ENCODE data around the gene KRTAP4-11.
"Not testable (repeated sequence)": the region's sequence is repeated elsewhere in the genome, so short reads cannot be mapped to it uniquely, and the experiment has no call there.

Gene KRTAP4-11

DNA sequence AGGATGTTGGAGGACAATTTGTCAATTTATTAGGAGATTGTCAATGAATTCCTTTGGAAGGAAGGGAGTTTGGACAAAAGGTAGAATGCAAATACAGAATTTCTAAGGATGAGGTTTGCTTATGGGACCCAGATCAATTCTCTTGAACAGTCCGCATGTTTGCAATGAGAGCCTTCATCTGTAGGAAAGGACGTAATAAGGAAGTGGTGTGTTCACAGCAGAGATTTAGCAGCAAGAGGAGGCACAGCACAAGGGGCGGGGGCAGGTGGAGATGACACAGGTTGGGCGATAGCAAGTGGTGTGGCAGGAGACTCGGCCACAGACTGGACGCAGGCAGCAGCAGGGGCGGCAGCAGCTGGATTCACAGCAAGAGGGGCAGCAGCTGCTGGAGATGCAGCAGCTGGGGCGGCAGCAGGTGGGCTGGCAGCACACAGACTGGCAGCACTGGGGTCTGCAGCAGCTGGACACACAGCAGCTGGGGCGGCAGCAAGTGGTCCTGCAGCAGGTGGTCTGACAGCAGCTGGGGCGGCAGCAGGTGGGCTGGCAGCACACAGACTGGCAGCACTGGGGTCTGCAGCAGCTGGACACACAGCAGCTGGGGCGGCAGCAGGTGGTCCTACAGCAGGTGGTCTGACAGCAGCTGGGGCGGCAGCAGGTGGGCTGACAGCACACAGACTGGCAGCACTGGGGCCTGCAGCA, 5.3 kb upstream of the KRTAP4-11 start:
- not testable (repeated sequence) for DNase-seq

DNA sequence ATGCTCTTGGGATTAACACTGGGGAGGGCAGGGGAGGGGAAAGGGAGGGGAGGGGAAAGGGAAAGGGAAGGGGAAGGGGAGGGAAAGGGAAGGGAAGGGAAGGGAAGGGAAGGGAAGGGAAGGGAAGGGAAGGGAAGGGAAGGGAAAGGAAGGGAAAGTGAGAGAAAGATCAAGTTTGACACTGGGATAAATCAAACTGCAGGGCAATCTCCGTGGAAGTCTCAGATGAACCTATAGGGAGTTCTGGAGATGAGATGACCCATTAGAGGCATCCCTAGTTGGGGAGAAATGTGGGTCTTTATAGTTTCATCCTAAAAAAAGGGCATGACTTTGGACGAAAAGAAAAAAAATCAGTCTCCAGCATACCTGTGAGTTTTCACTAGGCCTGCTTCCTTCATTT, 3.6 kb upstream of the KRTAP4-11 start:
- no peak for DNase-seq

DNA sequence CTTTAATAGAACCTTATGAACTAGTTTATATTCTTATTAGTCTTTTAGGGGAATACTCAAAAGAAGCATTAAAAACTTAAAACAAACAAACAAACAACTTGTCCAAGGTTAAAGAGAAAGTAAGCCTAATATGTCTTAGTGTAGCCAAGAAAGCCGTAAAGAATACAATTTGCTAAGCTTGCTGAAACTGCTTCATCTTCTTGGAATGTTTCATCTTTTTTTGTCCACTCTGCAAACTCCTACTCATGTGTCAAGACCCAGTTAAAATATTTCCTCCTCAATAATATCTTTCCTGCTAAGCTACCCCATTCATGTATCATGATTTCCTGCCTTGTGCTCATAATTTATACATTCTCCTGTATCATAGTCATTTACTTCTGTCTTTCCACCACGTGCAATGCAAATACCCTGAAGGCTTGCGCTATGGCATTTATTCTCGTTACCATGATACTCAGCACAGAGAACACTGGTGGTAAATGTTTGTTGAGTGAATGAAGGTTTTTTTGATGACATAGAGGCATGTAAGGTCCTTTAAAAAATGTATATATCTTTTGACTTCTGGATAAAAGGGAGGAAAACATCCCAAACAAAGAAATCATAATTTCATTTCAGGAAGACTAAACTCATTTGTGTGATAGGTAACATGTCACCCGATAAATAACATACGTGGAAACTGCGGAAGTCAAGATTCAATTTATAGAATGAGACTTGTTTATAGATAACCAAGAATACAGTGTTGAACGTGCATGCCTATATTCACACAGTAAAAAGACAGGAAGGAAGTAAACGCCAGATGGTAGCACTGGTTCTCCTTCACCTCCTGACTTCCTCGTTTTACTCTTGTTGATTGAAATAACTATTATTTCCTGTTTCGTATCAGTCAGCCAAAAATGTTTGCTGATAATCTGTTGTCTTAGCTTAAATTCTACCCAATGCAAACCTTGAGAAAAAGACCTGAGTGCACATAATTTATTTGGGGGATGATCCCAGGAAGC, 1.8 kb upstream of the KRTAP4-11 start:
- not testable (repeated sequence) for DNase-seq

DNA sequence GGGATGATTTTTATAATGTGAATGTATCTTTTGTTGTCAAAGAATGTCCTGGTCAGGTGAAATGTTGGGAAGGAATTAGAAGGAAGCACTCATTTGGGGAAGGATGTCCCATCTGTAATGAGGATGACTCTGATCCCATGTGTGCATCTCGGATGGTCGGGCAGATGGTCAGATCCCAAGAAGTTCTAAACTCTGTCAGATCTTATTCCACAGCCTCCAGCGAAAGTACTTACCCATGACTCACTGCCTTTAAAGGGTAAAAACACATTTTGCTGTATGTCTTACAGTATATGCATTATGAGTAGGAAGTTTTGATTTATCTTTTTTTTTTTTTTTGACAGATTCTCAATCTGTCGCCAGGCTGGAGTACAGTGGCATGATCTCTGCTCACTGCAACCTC, 548 bp upstream of the KRTAP4-11 start:
- no peak for DNase-seq

DNA sequence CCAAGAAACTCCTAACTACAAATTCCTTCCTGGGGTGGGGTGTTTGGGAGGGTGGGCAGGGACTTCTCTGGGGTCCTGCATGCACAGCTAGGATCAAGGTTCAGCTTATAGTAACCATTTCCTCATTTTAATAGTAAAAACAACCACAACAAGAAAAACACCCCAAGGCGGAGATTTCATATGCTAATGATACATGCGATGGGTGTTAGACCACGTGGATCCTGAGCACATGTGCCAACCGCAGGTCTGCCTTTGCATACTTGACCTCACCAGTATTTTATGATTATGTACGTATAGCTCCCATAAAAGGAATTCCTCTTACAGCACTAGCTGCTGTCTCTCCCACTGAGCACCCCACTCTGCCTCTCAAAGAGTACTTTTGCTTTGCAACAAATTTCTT, 1.9 kb downstream of the KRTAP4-11 start:
- no peak for DNase-seq

DNA sequence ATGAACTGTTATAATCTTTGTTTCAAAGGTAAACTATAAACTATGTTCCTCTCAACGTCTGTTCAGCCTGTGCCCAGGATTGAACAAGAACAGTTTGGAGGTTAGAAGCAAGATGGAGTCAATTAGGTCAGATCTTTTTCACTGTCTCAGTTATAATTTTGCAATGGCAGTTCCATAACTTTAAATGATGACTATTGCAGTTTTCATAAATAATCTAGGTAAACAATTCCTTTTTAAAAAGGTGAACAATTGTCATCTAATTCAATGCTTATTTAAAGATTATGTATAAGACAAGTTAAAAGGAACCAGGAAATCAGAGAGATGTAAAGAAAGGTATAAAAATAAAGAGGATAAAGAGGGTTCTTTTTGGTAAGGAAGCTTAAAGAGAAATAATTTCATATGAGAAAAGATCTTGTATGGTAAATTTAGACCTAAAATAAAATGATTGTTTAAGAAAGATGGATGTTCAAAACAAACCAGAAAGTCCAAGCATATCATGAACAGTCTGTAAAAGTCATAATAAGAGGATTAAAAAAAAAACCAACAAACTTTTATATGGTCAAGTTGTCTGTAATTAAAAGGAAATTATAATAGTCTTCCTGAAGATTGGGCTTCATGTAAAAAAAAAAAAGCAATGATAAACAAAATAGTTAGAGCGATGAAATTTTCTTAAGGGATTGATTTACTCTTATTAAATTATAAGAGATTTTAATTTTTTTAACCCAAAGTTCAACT, 6.9 kb downstream of the KRTAP4-11 start:
- DNase-seq, result no peak

DNA sequence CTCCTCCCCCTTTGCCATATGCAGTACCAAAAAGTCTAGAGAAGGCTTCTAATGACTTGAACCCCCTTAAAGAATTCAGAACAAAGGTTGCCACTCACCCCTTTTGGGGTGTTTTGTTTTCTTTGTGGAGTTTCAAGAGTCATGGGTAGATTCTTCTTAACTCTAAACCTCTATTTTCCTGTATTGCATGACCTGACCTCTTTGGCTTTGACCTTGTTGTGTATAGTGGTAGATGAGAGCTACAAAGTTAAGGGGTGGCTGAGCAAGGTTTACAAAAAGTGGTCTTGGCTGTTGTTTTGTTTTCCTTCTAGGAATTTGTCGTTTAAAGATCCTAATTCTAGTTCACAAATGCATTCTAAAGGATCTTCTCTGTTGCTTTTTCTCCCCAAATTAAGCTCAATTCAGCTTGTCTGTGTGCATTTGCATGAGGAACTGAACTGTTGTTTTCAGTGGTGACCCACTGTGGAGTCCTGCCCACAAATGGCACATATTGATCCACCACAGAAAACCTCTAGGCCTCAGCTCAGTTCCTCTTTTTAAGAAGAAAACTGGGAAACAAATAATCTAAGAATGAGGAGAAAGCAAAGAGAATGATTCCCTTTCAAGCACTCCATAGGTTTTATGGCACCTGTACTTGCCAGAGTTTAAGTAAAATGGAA, 9.3 kb downstream of the KRTAP4-11 start:
- not testable (repeated sequence) for DNase-seq

DNA sequence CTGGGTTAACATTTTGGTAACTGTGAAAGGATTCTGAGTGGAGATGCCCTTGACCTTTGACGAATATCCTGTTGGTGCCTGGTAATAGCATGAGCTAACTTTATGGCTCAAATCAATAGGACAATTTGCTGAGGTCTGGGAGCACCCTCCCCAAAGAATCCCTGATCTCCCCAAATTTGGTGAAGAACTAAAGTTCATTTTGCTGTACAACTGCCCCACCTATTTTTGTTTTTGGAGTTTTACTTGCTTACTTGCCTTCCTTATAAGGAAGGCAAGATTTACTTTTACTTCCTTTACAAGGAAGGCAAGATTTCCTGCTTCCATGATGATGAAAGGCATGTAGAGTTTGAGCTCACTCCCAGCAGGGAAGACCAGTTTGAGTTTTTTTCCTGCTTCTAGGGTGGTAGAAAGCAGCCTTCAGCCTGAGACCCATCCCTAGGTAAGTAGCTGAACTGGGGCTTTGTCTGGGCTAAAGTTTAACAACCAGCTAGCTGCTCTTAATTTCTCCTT, 10.2 kb downstream of the KRTAP4-11 start:
- no peak for DNase-seq

DNA sequence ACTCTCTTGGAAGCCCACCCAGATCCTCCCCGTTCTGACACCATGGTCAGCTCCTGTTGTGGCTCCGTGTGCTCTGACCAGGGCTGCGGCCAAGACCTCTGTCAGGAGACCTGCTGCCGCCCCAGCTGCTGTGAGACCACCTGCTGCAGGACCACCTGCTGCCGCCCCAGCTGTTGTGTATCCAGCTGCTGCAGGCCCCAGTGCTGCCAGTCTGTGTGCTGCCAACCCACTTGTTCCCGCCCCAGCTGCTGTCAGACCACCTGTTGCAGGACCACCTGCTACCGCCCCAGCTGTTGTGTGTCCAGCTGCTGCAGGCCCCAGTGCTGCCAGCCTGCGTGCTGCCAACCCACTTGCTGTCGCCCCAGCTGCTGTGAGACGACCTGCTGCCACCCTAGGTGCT, 12.8 kb downstream of the KRTAP4-11 start, which contains the start of gene KRTAP4-9:
Gene KRTAP4-9, plus strand, starts transcription at position 43 of the 400 bp plus-strand sequence. Its CDS starts 0 bp downstream, at position 43.
- not testable (repeated sequence) for DNase-seq

DNA sequence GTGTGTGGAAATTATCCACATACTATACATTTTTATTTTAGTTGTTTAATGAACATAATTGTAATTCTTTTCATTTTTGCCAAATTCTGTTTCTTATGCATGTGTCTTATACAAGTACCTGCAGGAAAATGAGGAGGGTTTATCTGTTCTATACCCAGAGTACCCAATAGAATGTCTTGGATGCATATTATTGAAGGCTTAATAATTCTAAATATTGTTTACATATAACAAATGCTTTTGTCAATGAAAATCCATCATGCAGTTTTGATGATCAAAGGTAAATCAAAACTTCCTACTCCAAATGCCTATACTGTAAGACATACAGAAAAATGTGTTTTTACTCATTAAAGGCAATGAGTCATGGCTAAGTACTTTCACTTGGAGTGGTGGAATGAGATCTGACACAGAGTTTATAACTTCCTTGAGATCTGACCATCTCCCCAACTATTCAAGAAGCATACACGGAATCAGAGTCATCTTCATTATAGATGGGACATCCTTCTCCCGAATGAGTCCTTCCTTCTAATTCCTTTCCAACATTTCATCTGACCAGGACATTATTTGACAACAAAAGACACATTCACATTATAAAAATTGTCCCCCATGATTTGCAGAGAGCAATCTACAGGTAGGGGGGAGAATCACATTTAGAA, 13.7 kb downstream of the KRTAP4-11 start:
- not testable (repeated sequence) for DNase-seq

DNA sequence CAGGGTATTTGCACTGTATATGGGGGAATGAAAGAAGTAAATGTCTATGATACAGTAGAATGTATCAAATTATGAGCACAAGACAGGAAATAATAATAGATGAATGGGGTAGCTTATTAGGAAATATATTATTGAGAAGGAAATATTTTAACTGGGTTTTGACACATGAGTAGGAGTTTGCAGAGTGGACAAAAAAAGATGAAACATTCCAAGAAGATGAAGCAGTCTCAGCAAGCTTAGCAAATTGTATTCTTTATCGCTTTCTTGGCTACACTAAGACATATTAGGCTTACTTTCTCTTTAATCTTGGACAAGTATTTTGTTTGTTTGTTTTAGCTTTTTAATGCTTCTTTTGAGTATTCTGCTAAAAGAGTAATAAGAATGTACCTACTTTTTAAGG, 14.3 kb downstream of the KRTAP4-11 start:
- no peak for DNase-seq

DNA sequence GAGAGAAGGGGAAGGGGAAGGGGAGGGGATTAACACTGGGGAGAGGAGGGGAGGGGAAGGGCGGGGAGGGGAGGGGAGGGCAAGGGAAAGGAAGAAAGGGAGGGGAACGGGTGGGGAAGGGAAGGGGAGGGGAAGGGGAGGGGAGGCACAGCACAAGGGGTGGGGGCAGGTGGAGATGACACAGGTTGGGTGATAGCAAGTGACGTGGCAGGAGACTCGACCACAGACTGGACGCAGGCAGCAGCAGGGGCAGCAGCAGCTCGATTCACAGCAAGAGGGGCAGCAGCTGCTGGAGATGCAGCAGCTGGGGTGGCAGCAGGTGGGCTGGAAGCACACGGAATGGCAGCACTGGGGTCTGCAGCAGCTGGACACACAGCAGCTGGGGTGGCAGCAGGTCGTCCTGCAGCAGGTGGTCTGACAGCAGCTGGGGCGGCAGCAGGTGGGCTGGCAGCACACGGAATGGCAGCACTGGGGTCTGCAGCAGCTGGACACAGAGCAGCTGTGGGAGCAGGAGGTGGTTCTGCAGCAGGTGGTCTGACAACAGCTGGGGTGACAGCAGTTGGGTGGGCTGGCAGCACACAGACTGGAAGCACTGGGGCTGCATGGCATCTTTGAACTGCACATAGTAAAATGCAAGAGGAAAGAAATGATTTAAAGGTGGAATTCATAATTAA, 16.4 kb downstream of the KRTAP4-11 start, which contains the start of gene KRTAP4-16:
Gene KRTAP4-16, minus strand, starts transcription at position 624 of the 674 bp plus-strand sequence. Its CDS starts 0 bp downstream, at position 624.
- DNase-seq, result no peak

DNA sequence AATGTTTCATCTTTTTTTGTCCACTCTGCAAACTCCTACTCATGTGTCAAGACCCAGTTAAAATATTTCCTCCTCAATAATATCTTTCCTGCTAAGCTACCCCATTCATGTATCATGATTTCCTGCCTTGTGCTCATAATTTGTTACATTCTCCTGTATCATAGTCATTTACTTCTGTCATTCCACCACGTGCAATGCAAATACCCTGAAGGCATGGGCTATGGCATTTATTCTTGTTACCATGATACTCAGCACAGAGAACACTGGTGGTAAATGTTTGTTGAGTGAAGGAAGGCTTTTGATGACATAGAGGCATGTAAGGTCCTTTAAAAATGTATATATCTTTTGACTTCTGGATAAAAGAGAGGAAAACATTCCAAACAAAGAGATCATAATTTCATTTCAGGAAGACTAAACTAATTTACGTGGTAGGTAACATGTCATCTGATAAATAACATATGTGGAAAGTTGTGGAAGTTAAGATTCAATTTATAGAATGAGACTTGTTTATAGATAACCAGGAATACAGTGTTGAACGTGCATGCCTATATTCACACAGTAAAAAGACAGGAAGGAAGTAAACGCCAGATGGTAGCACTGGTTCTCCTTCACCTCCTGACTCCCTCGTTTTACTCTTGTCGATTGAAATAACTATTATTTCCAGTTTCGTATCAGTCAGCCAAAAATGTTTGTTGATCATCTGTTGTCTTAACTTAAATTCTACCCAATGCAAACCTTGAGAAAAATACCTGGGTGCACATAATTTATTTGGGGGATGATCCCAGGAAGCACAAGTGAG, 18.3 kb downstream of the KRTAP4-11 start:
- not testable (repeated sequence) for DNase-seq

DNA sequence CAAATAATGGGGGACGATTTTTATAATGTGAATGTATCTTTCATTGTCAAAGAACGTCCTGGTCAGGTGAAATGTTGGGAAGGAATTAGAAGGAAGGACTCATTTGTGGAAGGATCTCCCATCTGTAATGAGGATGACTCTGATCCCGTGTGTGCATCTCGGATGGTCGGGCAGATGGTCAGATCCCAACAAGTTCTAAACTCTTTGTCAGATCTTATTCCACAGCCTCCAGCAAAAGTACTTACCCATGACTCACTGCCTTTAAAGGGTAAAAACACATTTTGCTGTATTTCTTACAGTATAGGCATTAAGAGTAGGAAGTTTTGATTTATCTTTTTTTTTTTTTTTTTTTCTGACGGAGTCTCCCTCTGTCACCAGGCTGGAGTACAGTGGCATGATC, 19.7 kb downstream of the KRTAP4-11 start:
- DNase-seq, result no peak

DNA sequence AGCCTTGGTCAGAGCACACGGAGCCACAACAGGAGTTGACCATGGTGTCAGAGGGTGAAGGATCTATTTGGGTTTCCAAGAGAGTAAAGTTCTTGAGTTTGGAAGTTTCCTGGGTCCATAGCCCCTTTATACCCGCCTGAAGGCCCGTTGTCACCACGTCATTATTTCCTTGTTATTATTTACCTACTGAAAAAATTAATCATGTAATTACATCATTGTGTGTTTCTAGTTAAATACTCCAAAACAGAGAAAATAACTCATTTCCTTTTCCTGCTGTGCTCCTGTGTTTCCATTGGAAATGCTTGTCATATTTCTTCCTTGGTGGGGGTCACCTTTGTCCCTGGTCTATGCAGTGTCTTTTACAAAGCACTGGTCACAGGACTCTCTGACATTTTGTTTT, 20.1 kb downstream of the KRTAP4-11 start, which contains the start of gene KRTAP4-8:
Gene KRTAP4-8, minus strand, starts transcription at position 101 of the 400 bp plus-strand sequence. Its CDS starts 58 bp downstream, at position 43.
- no peak for DNase-seq

DNA sequence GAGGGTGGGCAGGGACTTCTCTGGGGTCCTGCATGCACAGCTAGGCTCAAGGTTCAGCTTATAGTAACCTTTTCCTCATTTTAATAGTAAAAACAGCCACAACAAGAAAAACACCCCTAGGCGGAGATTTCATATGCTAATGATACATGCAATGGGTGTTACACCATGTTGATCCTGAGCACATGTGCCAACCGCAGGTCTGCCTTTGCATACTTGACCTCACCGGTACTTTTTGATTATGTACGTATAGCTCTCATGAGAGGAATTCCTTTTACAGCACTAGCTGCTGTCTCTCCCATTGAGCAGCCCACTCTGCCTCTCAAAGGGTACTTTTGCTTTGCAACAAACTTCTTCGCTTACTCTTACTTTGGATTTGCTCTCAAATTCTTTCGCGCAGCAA, 22.1 kb downstream of the KRTAP4-11 start:
- DNase-seq, result no peak

DNA sequence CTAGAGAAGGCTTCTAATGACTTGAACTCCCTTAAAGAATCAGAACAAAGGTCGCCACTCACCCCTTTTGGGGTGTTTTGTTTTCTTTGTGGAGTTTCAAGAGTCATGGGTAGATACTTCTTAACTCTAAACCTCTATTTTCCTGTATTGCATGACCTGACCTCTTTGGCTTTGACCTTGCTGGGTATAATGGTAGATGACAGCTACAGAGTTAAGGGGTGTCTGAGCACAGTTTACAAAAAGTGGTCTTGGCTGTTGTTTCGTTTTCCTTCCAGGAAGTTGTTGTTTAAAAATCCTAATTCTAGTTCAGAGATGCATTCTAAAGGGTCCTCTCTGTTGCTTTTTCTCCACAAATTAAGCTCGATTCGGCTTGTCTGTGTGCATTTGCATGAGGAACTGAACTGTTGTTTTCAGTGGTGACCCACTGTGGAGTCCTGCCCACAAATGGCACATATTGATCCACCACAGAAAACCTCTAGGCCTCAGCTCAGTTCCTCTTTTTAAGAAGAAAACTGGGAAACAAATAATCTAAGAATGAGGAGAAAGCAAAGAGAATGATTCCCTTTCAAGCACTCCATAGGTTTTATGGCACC, 29.3 kb downstream of the KRTAP4-11 start:
- DNase-seq, result not testable (repeated sequence)

DNA sequence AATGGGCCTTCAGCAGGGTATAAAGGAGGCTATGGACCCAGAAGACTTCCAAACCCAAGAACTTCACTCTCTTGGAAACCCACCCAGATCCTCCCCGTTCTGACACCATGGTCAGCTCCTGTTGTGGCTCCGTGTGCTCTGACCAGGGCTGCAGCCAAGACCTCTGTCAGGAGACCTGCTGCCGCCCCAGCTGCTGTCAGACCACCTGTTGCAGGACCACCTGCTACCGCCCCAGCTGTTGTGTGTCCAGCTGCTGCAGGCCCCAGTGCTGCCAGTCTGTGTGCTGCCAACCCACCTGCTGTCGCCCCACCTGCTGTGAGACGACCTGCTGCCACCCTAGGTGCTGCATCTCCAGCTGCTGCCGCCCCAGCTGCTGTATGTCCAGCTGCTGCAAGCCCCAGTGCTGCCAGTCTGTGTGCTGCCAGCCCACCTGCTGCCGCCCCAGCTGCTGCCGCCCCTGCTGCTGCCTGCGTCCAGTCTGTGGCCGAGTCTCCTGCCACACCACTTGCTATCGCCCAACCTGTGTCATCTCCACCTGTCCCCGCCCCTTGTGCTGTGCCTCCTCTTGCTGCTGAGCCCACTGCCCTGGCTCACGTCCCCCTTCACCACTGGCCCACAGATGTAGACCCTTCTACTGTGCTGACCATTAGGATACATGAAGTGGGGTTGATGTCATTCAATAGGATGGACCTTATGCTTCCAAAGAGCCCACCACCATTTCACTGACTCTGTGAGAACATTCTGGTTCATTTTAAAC, 33.9 kb downstream of the KRTAP4-11 start, which contains the start of gene KRTAP4-7:
Gene KRTAP4-7, plus strand, starts transcription at position 51 of the 757 bp plus-strand sequence. Its CDS starts 57 bp downstream, at position 108.
- not testable (repeated sequence) for DNase-seq

Measured in NK-92 treated with Interleukin-12 subunit alpha and Interleukin-12 subunit beta, amount 100 ng/mL, for 24 hours (cell line).